GM23338 (cell line): ENCODE measurements around the gene PPM1E. TPM values are rescaled to one million over a fixed set of nuclear protein-coding genes. Genes with fewer than 3 reads are reported as not detected.

Source experiments
- ATAC-seq: fragments of 200-7000 bp; cut with Tn5 transposase; 3 replicates; pipeline ENCODE4 v1.9.1; 2020
- DNase-seq: peaks from one replicate; pipeline ENCODE4 v3.0.0-alpha.2; 2015; ENCODE audit warnings: low spot score
- H2AFZ ChIP-seq: fragments of 200-600 bp; sonication (generic); 2 replicates; pipeline ENCODE4 v1.8.0; 2016; ENCODE audit warnings: antibody characterized with exemption, mild to moderate bottlenecking, moderate library complexity
- H3F3A ChIP-seq: fragments of 200-600 bp; sonication (generic); replicated peaks from 2 replicates; pipeline ENCODE4 v1.8.0; 2017; ENCODE audit warnings: antibody characterized with exemption, mixed run types, low read depth
- H3K27ac ChIP-seq: fragments of 200-600 bp; sonication (generic); 2 replicates; pipeline ENCODE4 v1.6.1; 2016; ENCODE audit warnings: low read depth
- H3K27me3 ChIP-seq: fragments of 200-600 bp; sonication (generic); 2 replicates; pipeline ENCODE4 v1.8.0; 2016; ENCODE audit warnings: mild to moderate bottlenecking, mixed run types, moderate library complexity; ENCODE audit not compliant: insufficient read depth
- H3K36me3 ChIP-seq: fragments of 200-600 bp; sonication (generic); 2 replicates; pipeline ENCODE4 v1.8.0; 2016; ENCODE audit warnings: mild to moderate bottlenecking; ENCODE audit not compliant: insufficient read depth
- H3K4me1 ChIP-seq: fragments of 200-600 bp; sonication (generic); 2 replicates; pipeline ENCODE4 v1.8.0; 2016; ENCODE audit warnings: mild to moderate bottlenecking, moderate library complexity; ENCODE audit not compliant: insufficient read depth
- H3K4me2 ChIP-seq: fragments of 200-600 bp; sonication (generic); 2 replicates; pipeline ENCODE4 v1.7.1; 2017; ENCODE audit warnings: mixed run types
- H3K4me3 ChIP-seq: fragments of 200-600 bp; sonication (generic); 2 replicates; pipeline ENCODE4 v1.6.1; 2016; ENCODE audit warnings: mixed run types
- H3K79me2 ChIP-seq: fragments of 200-600 bp; sonication (generic); replicated peaks from 2 replicates; pipeline ENCODE4 v1.8.0; 2017; ENCODE audit warnings: mild to moderate bottlenecking; ENCODE audit not compliant: insufficient read depth
- H3K9me2 ChIP-seq: fragments of 200-600 bp; sonication (generic); 2 replicates; pipeline ENCODE4 v1.8.0; 2017; ENCODE audit not compliant: insufficient read depth
- H4K20me1 ChIP-seq: fragments of 200-600 bp; sonication (generic); replicated peaks from 2 replicates; pipeline ENCODE4 v1.8.0; 2017; ENCODE audit warnings: mild to moderate bottlenecking; ENCODE audit not compliant: insufficient read depth
- H3K27ac Mint-ChIP-seq: 2 replicates; pipeline ENCODE4 v1.8.0; 2020; ENCODE audit warnings: inconsistent platforms, mild to moderate bottlenecking, moderate library complexity, mixed read lengths
- H3K27me3 Mint-ChIP-seq: 3 replicates; pipeline ENCODE4 v1.8.0; 2022; ENCODE audit warnings: low read depth, mild to moderate bottlenecking, moderate library complexity, mixed read lengths, inconsistent platforms; ENCODE audit not compliant: insufficient read depth, poor library complexity
- H3K36me3 Mint-ChIP-seq: 3 replicates; pipeline ENCODE4 v1.8.0; 2021; ENCODE audit warnings: low read depth, mild to moderate bottlenecking, inconsistent platforms, moderate library complexity, mixed read lengths
- H3K4me1 Mint-ChIP-seq: 3 replicates; pipeline ENCODE4 v1.8.0; 2020; ENCODE audit warnings: mild to moderate bottlenecking, inconsistent platforms, mixed read lengths
- H3K4me3 Mint-ChIP-seq: 3 replicates; pipeline ENCODE4 v1.8.0; 2021; ENCODE audit warnings: moderate library complexity, mild to moderate bottlenecking, inconsistent platforms, mixed read lengths
- H3K9me3 Mint-ChIP-seq: 3 replicates; pipeline ENCODE4 v1.8.0; 2020; ENCODE audit warnings: moderate library complexity, mild to moderate bottlenecking, inconsistent platforms, mixed read lengths
- CREB1 ChIP-seq: fragments of 250-450 bp; sonication (Bioruptor Pico); IDR thresholded peaks from 2 replicates; pipeline ENCODE4 v1.5.0; 2020; ENCODE audit warnings: low read depth, mild to moderate bottlenecking, moderate library complexity
- CTCF ChIP-seq, 2 experiments: fragments of 200-600 bp in 1 of 2; sonication (generic) in 1 of 2; conservative IDR thresholded peaks; 2 replicates each; pipeline versions ENCODE4 v1.5.1 to v1.6.1; 2016 to 2017; ENCODE audit warnings: antibody characterized with exemption in 2 of 2, low read depth in 2 of 2, mild to moderate bottlenecking in 2 of 2, moderate library complexity in 1 of 2
- ETS1 ChIP-seq: IDR thresholded peaks from 2 replicates; pipeline ENCODE4 v1.6.1; 2016; ENCODE audit warnings: antibody characterized with exemption
- EZH2 ChIP-seq: fragments of 200-600 bp; sonication (generic); IDR thresholded peaks from one replicate; pipeline ENCODE4 v1.8.0; 2017; ENCODE audit warnings: antibody characterized with exemption, mild to moderate bottlenecking, low read depth; ENCODE audit not compliant: unreplicated experiment
- EZH2phosphoT487 ChIP-seq: fragments of 200-600 bp; sonication (generic); IDR thresholded peaks from one replicate; pipeline ENCODE4 v1.8.1; 2018; ENCODE audit warnings: antibody characterized with exemption; ENCODE audit not compliant: unreplicated experiment
- JUNB ChIP-seq: IDR thresholded peaks from one replicate; pipeline ENCODE4 v1.6.1; 2016; ENCODE audit warnings: antibody characterized with exemption; ENCODE audit not compliant: unreplicated experiment
- NANOG ChIP-seq: IDR thresholded peaks from 2 replicates; pipeline ENCODE4 v1.6.1; 2016; ENCODE audit warnings: antibody characterized with exemption, borderline replicate concordance
- POLR2AphosphoS5 ChIP-seq: IDR thresholded peaks from 2 replicates; pipeline ENCODE4 v1.6.1; 2016; ENCODE audit warnings: antibody characterized with exemption, low read depth
- REST ChIP-seq: IDR thresholded peaks from one replicate; pipeline ENCODE4 v1.6.1; 2018; ENCODE audit warnings: antibody characterized with exemption; ENCODE audit not compliant: unreplicated experiment
- STAT1 ChIP-seq: IDR thresholded peaks from one replicate; pipeline ENCODE4 v1.6.1; 2016; ENCODE audit warnings: antibody characterized with exemption; ENCODE audit not compliant: unreplicated experiment
- ZNF114 ChIP-seq: fragments of 250-450 bp; sonication (Bioruptor Pico); IDR thresholded peaks from 2 replicates; pipeline ENCODE4 v1.5.0; 2020; ENCODE audit warnings: mild to moderate bottlenecking, moderate library complexity
- ZNF331 ChIP-seq: fragments of 250-450 bp; sonication (Bioruptor Pico); IDR thresholded peaks from 2 replicates; pipeline ENCODE4 v1.5.0; 2020; ENCODE audit warnings: low read depth, mild to moderate bottlenecking, moderate library complexity
- ZNF462 ChIP-seq: fragments of 250-450 bp; sonication (Bioruptor Pico); IDR thresholded peaks from 2 replicates; pipeline ENCODE4 v1.5.0; 2020; ENCODE audit warnings: mild to moderate bottlenecking, moderate library complexity
- polyA plus RNA-seq: library from polyadenylated mRNA; unstranded; fragments of >200 nt; fragmentation: Nextera tagmentation; extraction: Ambion mirVana; gene quantifications from 2 replicates; pipeline ENCODE4 v1.2.1, GENCODE V29; 2016
- total RNA-seq: library from RNA; depleted of rRNA; stranded (reverse); fragments of >200 nt; shearing (Covaris generic); gene quantifications from 2 replicates; pipeline ENCODE4 v1.2.3, GENCODE V29; 2014

PPM1E gene
- total and polyA plus RNA-seq, 2 experiments from 2014 or later: 2.1 to 13.8 TPM

GRCh38 chr17:58734040-58734439, 21.6 kb upstream of the PPM1E start:
- Mint-ChIP-seq H3K27me3 (no peaks in the 10 kb centered on the region), H3K4me1 (no peaks in the 10 kb centered on the region), H3K27ac (no peak overlapping the region), H3K36me3 (no peaks in the 10 kb centered on the region), H3K4me3 (no peak overlapping the region), H3K9me3 (no peaks in the 10 kb centered on the region)
- H3K27me3 ChIP-seq: no peaks in the 10 kb centered on the region
- H3K27ac ChIP-seq: no peak overlapping the region
- no peak for ATAC-seq
- no peaks in the 10 kb centered on the region for H3K79me2 ChIP-seq
- no peak overlapping the region for H2AFZ ChIP-seq
- no peak for TF ChIP-seq POLR2AphosphoS5
- no peak for TF ChIP-seq JUNB
- no peak for TF ChIP-seq NANOG
- TF ChIP-seq EZH2phosphoT487: no peak
- no peak for TF ChIP-seq ZNF114
- TF ChIP-seq ETS1: no peak
- no peak for TF ChIP-seq STAT1
- no peak for TF ChIP-seq EZH2
- TF ChIP-seq CTCF (conservative IDR thresholded peaks at IDR 0.05; ENCODE audit: low read depth in 2 of 2): no peak
- no peak for TF ChIP-seq ZNF331 (CRISPR knock-in tag)
- no peak for TF ChIP-seq REST
- no peak for TF ChIP-seq CREB1 (CRISPR knock-in tag)
- no peak for TF ChIP-seq ZNF462 (CRISPR knock-in tag)
- no peaks in the 10 kb centered on the region for H4K20me1 ChIP-seq
- H3K4me2 ChIP-seq: no peak overlapping the region
- no peaks in the 10 kb centered on the region for H3K9me2 ChIP-seq
- no peak overlapping the region for H3K4me3 ChIP-seq
- no peaks in the 10 kb centered on the region for H3K36me3 ChIP-seq
- no peak for DNase-seq
- no peaks in the 10 kb centered on the region for H3F3A ChIP-seq
- H3K4me1 ChIP-seq: no peaks in the 10 kb centered on the region
